Activated naive CD4-positive, alpha-beta T cell (primary cell): Measurements from ENCODE around the gene SINHCAF.

Source experiments
- DNase-seq, 4 experiments: peaks; one replicate each; lab custom pipeline; 2025; lab: John Stamatoyannopoulos, UW

Gene SINHCAF

GRCh38 chr12:31337952-31338351 is 12.0 kb upstream of the SINHCAF start:
- DNase-seq: no peak

GRCh38 chr12:31331242-31331641 is 5.3 kb upstream of the SINHCAF start:
- DNase-seq: no peak

GRCh38 chr12:31326736-31327659 is 1.0 kb upstream of the SINHCAF start:
- no peak for DNase-seq

- peak in 2 of 4 experiments; percentile 24 to 38 for DNase-seq
Observed at GRCh38 chr12:31325524-31325875, 450 bp downstream of the SINHCAF start.

- DNase-seq: peak; percentile 26 to 44 (median 38)
Observed at GRCh38 chr12:31324845-31325523, 966 bp downstream of the SINHCAF start.

GRCh38 chr12:31324116-31324844 is 1.7 kb downstream of the SINHCAF start:
- DNase-seq: peak; percentile 48 to 73 (median 59)

GRCh38 chr12:31323391-31324115 is 2.4 kb downstream of the SINHCAF start:
- peak in 3 of 4 experiments; percentile 24 to 53 (median 46) for DNase-seq

GRCh38 chr12:31322801-31323207 is 3.1 kb downstream of the SINHCAF start:
- no peak for DNase-seq

- DNase-seq: no peak
Observed at GRCh38 chr12:31321897-31322228, 4.1 kb downstream of the SINHCAF start.

GRCh38 chr12:31321186-31321896 is 4.6 kb downstream of the SINHCAF start:
- no peak for DNase-seq

- DNase-seq: no peak
Observed at GRCh38 chr12:31318657-31319269, 7.2 kb downstream of the SINHCAF start.

- DNase-seq: no peak
Observed at GRCh38 chr12:31317471-31318395, 8.2 kb downstream of the SINHCAF start.

GRCh38 chr12:31316891-31317290 is 9.1 kb downstream of the SINHCAF start:
- DNase-seq: no peak

GRCh38 chr12:31315784-31316465 is 10.0 kb downstream of the SINHCAF start:
- no peak for DNase-seq

- DNase-seq: no peak
Observed at GRCh38 chr12:31315044-31315715, 10.8 kb downstream of the SINHCAF start.

- no peak for DNase-seq
Observed at GRCh38 chr12:31312431-31312830, 13.5 kb downstream of the SINHCAF start.

- DNase-seq: no peak
Observed at GRCh38 chr12:31311634-31312258, 14.2 kb downstream of the SINHCAF start.

GRCh38 chr12:31310488-31310887 is 15.5 kb downstream of the SINHCAF start:
- DNase-seq: no peak
